Liver (tissue), 9 donors: Measurements from ENCODE around the gene POLR2L. TPM values are rescaled to one million over a fixed set of nuclear protein-coding genes. Genes with fewer than 3 reads are reported as not detected.

Experiments used
- DNase-seq: peaks from one replicate; pipeline ENCODE4 v3.0.0-alpha.2; 2017; ENCODE audit warnings: low spot score
- H3K27ac ChIP-seq, 2 donors: one replicate each; pipeline ENCODE4 v1.7.0; 2013; ENCODE audit warnings: inconsistent platforms in 2 of 2, low read length in 2 of 2, control low read depth in 1 of 2, low read depth in 1 of 2, mild to moderate bottlenecking in 1 of 2
- H3K27me3 ChIP-seq, 4 donors: one replicate each; pipeline versions ENCODE4 v1.6.1 to v1.7.0; 2013; ENCODE audit warnings: low read length in 3 of 4, inconsistent platforms in 1 of 4, mild to moderate bottlenecking in 1 of 4, moderate library complexity in 1 of 4; ENCODE audit not compliant: control insufficient read depth in 4 of 4, insufficient read depth in 4 of 4
- H3K36me3 ChIP-seq, 4 donors: one replicate each; pipeline versions ENCODE4 v1.6.1 to v1.7.0; 2013; ENCODE audit warnings: low read length in 3 of 4, mild to moderate bottlenecking in 3 of 4, low read depth in 1 of 4, moderate library complexity in 1 of 4; ENCODE audit not compliant: control insufficient read depth in 4 of 4, insufficient read depth in 3 of 4
- H3K4me1 ChIP-seq, 4 donors: one replicate each; pipeline versions ENCODE4 v1.6.1 to v1.7.0; 2013; ENCODE audit warnings: low read length in 3 of 4, mild to moderate bottlenecking in 3 of 4, moderate library complexity in 1 of 4; ENCODE audit not compliant: control insufficient read depth in 4 of 4, insufficient read depth in 4 of 4
- H3K4me3 ChIP-seq, 3 donors: one replicate each; pipeline versions ENCODE4 v1.6.1 to v1.7.0; 2013; ENCODE audit warnings: low read length in 3 of 3, control low read depth in 1 of 3, low read depth in 1 of 3, mild to moderate bottlenecking in 1 of 3
- H3K9ac ChIP-seq, 2 donors: one replicate each; pipeline ENCODE4 v1.7.0; 2013; ENCODE audit warnings: low read length in 2 of 2, mild to moderate bottlenecking in 2 of 2, moderate library complexity in 2 of 2, control low read depth in 1 of 2, low read depth in 1 of 2
- H3K9me3 ChIP-seq, 4 donors: one replicate each; pipeline versions ENCODE4 v1.6.1 to v1.7.0; 2013; ENCODE audit warnings: low read length in 3 of 4; ENCODE audit not compliant: control insufficient read depth in 4 of 4
- EGR1 ChIP-seq, 2 donors: IDR thresholded peaks; 2 replicates each; pipeline ENCODE4 v1.6.1; 2016 to 2018; ENCODE audit warnings: antibody characterized with exemption in 2 of 2, low read depth in 2 of 2
- FOXA2 ChIP-seq: IDR thresholded peaks from 2 replicates; pipeline ENCODE4 v1.6.1; 2016; ENCODE audit warnings: antibody characterized with exemption
- GABPA ChIP-seq, 2 donors: IDR thresholded peaks in 1 of 2; conservative IDR thresholded peaks in 1 of 2; 2 replicates each; pipeline ENCODE4 v1.6.1; 2016; ENCODE audit warnings: antibody characterized with exemption in 2 of 2, mild to moderate bottlenecking in 1 of 2, moderate library complexity in 1 of 2
- HNF4A ChIP-seq, 2 donors: conservative IDR thresholded peaks; 2 replicates each; pipeline ENCODE4 v1.6.1; 2016; ENCODE audit warnings: antibody characterized with exemption in 2 of 2, mild to moderate bottlenecking in 2 of 2
- HNF4G ChIP-seq: IDR thresholded peaks from 2 replicates; pipeline ENCODE4 v1.6.1; 2016; ENCODE audit warnings: antibody characterized with exemption
- JUND ChIP-seq, 2 donors: IDR thresholded peaks; 2 replicates each; pipeline ENCODE4 v1.6.1; 2016; ENCODE audit warnings: antibody characterized with exemption in 2 of 2
- NR2F2 ChIP-seq: IDR thresholded peaks from 2 replicates; pipeline ENCODE4 v1.6.1; 2016; ENCODE audit warnings: antibody characterized with exemption
- RAD21 ChIP-seq, 2 donors: IDR thresholded peaks; 2 replicates each; pipeline ENCODE4 v1.6.1; 2016; ENCODE audit warnings: antibody characterized with exemption in 2 of 2, mild to moderate bottlenecking in 2 of 2
- RXRA ChIP-seq, 2 donors: IDR thresholded peaks; 2 replicates each; pipeline ENCODE4 v1.6.1; 2017 to 2018; ENCODE audit warnings: antibody characterized with exemption in 2 of 2, mild to moderate bottlenecking in 1 of 2
- SP1 ChIP-seq: IDR thresholded peaks from 2 replicates; pipeline ENCODE4 v1.6.1; 2018; ENCODE audit warnings: antibody characterized with exemption, mild to moderate bottlenecking
- TAF1 ChIP-seq: conservative IDR thresholded peaks from 2 replicates; pipeline ENCODE4 v1.6.1; 2016; ENCODE audit warnings: antibody characterized with exemption, mild to moderate bottlenecking
- YY1 ChIP-seq: IDR thresholded peaks from 2 replicates; pipeline ENCODE4 v1.6.1; 2016; ENCODE audit warnings: antibody characterized with exemption, mild to moderate bottlenecking
- WGBS: extraction: QIAGEN DNeasy Blood & Tissue Kit; methylation state at CpG from one replicate; pipeline ENCODE4 v1.1.7; 2013; 5-methylcytosine and 5-hydroxymethylcytosine counted together
- polyA plus RNA-seq, 2 donors: library from polyadenylated mRNA; stranded (reverse) in 1 of 2; unstranded in 1 of 2; fragments of 200-250 nt in 1 of 2; fragments of >200 nt in 1 of 2; fragmentation: Nextera tagmentation in 1 of 2; extraction: Ambion mirVana in 1 of 2; gene quantifications; one replicate each; pipeline versions ENCODE4 v1.2.1 to v1.2.3, GENCODE V29; 2013 to 2015
- total RNA-seq, 2 donors: library from RNA; depleted of rRNA; stranded (reverse); fragments of >200 nt; gene quantifications; one replicate each; pipeline ENCODE4 v1.2.3, GENCODE V29; 2014
- TF ChIP-seq, protein P1 (sequence below): fragments of 150-350 bp; IDR thresholded peaks from 2 replicates; pipeline ENCODE4 v1.5.1; 2017; ENCODE audit warnings: improper control_type of control experiment, low read depth, low read length; ENCODE audit not compliant: missing input control
- TF ChIP-seq, protein P2 (sequence below): IDR thresholded peaks from 2 replicates; pipeline ENCODE4 v1.6.1; 2016; ENCODE audit warnings: antibody characterized with exemption, mild to moderate bottlenecking
- TF ChIP-seq, protein P3 (sequence below): IDR thresholded peaks from 2 replicates; pipeline ENCODE4 v1.6.1; 2016; ENCODE audit warnings: antibody characterized with exemption
- TF ChIP-seq, protein P4 (sequence below): IDR thresholded peaks from 2 replicates; pipeline ENCODE4 v1.6.1; 2016; ENCODE audit warnings: antibody characterized with exemption
- TF ChIP-seq, protein P5 (sequence below): IDR thresholded peaks from 2 replicates; pipeline ENCODE4 v1.6.1; 2016; ENCODE audit warnings: antibody characterized with exemption
- donor health status: healthy.
- donor health status: healthy.
- donor health status: healthy.
- donor health status: healthy.
- donor health status: healthy.

POLR2L gene
- total and polyA plus RNA-seq, 4 donors = 28.1 to 230 (median 106) TPM

DNA sequence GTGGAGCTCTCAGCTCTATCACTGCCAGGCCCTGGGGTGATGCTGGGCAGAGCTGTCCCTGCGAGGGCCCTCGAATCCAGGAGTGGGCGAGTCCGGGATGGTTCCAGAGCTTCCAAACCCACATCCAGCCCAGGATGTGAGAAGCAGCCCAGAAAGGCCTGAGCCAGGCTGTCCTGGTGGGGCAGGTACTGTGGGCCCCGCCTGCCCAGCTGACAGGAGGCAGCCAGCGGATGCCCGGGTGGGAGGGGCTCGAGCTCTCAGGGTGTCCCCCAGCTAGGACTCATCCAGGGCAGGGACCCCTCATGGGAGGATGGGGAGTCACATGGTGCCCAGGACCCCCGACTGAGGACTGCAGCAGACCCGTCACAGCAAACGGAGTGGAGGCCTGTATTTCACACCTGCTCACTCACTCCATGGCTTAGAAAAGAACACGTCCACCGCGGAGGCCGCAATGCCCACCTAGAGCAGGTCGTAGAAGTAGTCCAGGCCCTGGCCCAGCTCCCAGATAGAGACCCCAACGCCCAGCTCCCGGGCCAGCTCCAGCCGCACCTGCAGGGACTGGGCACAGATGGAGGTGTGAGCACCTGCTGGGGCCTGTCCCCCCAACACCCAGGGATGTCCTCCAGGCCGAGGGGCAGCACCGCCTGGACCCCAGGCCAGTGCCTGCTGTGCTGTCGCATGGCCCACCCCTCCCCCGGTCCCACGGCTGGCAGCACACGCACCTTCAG lies 27.2 kb upstream of the POLR2L start:
- no peak overlapping the region for H3K27ac ChIP-seq
- no peak overlapping the region for H3K4me3 ChIP-seq
- 93% methylated on average over 25 of the region's 25 CpGs for WGBS
- H3K4me1 ChIP-seq = no peaks in the 10 kb centered on the region
- no peak overlapping the region for H3K9ac ChIP-seq
- no peak for TF ChIP-seq NR2F2
- no peak for TF ChIP-seq TAF1
- no peak for TF ChIP-seq HNF4G
- no peak for TF ChIP-seq FOXA2
- TF ChIP-seq, protein P1, sequence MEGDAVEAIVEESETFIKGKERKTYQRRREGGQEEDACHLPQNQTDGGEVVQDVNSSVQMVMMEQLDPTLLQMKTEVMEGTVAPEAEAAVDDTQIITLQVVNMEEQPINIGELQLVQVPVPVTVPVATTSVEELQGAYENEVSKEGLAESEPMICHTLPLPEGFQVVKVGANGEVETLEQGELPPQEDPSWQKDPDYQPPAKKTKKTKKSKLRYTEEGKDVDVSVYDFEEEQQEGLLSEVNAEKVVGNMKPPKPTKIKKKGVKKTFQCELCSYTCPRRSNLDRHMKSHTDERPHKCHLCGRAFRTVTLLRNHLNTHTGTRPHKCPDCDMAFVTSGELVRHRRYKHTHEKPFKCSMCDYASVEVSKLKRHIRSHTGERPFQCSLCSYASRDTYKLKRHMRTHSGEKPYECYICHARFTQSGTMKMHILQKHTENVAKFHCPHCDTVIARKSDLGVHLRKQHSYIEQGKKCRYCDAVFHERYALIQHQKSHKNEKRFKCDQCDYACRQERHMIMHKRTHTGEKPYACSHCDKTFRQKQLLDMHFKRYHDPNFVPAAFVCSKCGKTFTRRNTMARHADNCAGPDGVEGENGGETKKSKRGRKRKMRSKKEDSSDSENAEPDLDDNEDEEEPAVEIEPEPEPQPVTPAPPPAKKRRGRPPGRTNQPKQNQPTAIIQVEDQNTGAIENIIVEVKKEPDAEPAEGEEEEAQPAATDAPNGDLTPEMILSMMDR = no peak
- no peak for TF ChIP-seq YY1
- no peak for TF ChIP-seq RAD21 (IDR thresholded peaks at IDR 0.05)
- no peak for TF ChIP-seq SP1
- TF ChIP-seq, protein P2, sequence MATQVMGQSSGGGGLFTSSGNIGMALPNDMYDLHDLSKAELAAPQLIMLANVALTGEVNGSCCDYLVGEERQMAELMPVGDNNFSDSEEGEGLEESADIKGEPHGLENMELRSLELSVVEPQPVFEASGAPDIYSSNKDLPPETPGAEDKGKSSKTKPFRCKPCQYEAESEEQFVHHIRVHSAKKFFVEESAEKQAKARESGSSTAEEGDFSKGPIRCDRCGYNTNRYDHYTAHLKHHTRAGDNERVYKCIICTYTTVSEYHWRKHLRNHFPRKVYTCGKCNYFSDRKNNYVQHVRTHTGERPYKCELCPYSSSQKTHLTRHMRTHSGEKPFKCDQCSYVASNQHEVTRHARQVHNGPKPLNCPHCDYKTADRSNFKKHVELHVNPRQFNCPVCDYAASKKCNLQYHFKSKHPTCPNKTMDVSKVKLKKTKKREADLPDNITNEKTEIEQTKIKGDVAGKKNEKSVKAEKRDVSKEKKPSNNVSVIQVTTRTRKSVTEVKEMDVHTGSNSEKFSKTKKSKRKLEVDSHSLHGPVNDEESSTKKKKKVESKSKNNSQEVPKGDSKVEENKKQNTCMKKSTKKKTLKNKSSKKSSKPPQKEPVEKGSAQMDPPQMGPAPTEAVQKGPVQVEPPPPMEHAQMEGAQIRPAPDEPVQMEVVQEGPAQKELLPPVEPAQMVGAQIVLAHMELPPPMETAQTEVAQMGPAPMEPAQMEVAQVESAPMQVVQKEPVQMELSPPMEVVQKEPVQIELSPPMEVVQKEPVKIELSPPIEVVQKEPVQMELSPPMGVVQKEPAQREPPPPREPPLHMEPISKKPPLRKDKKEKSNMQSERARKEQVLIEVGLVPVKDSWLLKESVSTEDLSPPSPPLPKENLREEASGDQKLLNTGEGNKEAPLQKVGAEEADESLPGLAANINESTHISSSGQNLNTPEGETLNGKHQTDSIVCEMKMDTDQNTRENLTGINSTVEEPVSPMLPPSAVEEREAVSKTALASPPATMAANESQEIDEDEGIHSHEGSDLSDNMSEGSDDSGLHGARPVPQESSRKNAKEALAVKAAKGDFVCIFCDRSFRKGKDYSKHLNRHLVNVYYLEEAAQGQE = no peak
- no peak for TF ChIP-seq EGR1 (IDR thresholded peaks at IDR 0.05; ENCODE audit: low read depth in 2 of 2)
- TF ChIP-seq, protein P3, sequence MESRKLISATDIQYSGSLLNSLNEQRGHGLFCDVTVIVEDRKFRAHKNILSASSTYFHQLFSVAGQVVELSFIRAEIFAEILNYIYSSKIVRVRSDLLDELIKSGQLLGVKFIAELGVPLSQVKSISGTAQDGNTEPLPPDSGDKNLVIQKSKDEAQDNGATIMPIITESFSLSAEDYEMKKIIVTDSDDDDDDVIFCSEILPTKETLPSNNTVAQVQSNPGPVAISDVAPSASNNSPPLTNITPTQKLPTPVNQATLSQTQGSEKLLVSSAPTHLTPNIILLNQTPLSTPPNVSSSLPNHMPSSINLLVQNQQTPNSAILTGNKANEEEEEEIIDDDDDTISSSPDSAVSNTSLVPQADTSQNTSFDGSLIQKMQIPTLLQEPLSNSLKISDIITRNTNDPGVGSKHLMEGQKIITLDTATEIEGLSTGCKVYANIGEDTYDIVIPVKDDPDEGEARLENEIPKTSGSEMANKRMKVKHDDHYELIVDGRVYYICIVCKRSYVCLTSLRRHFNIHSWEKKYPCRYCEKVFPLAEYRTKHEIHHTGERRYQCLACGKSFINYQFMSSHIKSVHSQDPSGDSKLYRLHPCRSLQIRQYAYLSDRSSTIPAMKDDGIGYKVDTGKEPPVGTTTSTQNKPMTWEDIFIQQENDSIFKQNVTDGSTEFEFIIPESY = no peak
- TF ChIP-seq, protein P4, sequence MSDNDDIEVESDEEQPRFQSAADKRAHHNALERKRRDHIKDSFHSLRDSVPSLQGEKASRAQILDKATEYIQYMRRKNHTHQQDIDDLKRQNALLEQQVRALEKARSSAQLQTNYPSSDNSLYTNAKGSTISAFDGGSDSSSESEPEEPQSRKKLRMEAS = no peak
- TF ChIP-seq, protein P5, sequence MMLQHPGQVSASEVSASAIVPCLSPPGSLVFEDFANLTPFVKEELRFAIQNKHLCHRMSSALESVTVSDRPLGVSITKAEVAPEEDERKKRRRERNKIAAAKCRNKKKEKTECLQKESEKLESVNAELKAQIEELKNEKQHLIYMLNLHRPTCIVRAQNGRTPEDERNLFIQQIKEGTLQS = no peak
- TF ChIP-seq RXRA (IDR thresholded peaks at IDR 0.05) = no peak
- TF ChIP-seq HNF4A (conservative IDR thresholded peaks at IDR 0.05) = no peak
- no peak for TF ChIP-seq JUND (IDR thresholded peaks at IDR 0.05)
- TF ChIP-seq GABPA (IDR thresholded peaks at IDR 0.05 in 1 of 2, conservative IDR thresholded peaks at IDR 0.05 in 1 of 2) = no peak
- DNase-seq = no peak
- peaks cover 0 to 9% (median 0%) of the 10 kb centered on the region in 4 donors for H3K36me3 ChIP-seq
- H3K9me3 ChIP-seq = no peaks in the 10 kb centered on the region
- H3K27me3 ChIP-seq = no peaks in the 10 kb centered on the region
